GM21786 (cell line): ENCODE results near the gene UNC13A.

ENCODE experiments used
- ATAC-seq: cut with Tn5 transposase; IDR thresholded peaks from one replicate; pipeline ENCODE4 v1.9.1; 2021; ENCODE audit not compliant: unreplicated experiment

UNC13A gene

GRCh38 chr19:17632577-17632976 is 55.6 kb downstream of the UNC13A start:
- no peak for ATAC-seq

GRCh38 chr19:17629760-17630159 is 58.4 kb downstream of the UNC13A start:
- ATAC-seq = no peak

GRCh38 chr19:17627921-17628320 is 60.2 kb downstream of the UNC13A start:
- ATAC-seq = no peak

GRCh38 chr19:17627161-17627560 is 61.0 kb downstream of the UNC13A start:
- ATAC-seq = no peak

GRCh38 chr19:17626456-17627015 is 61.6 kb downstream of the UNC13A start:
- no peak for ATAC-seq

- no peak for ATAC-seq
Measured at GRCh38 chr19:17625980-17626379, 62.2 kb downstream of the UNC13A start.

- no peak for ATAC-seq
Measured at GRCh38 chr19:17625043-17625442, 63.1 kb downstream of the UNC13A start.

- ATAC-seq = no peak
Measured at GRCh38 chr19:17624314-17624991, 63.7 kb downstream of the UNC13A start.

- no peak for ATAC-seq
Measured at GRCh38 chr19:17623224-17623935, 64.8 kb downstream of the UNC13A start.

GRCh38 chr19:17620696-17621095 is 67.5 kb downstream of the UNC13A start:
- no peak for ATAC-seq

- no peak for ATAC-seq
Measured at GRCh38 chr19:17618936-17619335, 69.2 kb downstream of the UNC13A start.

GRCh38 chr19:17618281-17618903 is 69.8 kb downstream of the UNC13A start:
- ATAC-seq = no peak

- ATAC-seq = no peak
Measured at GRCh38 chr19:17617807-17618192, 70.4 kb downstream of the UNC13A start.

GRCh38 chr19:17616961-17617806 is 71.0 kb downstream of the UNC13A start:
- no peak for ATAC-seq

- no peak for ATAC-seq
Measured at GRCh38 chr19:17616686-17616960, 71.5 kb downstream of the UNC13A start.

GRCh38 chr19:17615889-17616685 is 72.1 kb downstream of the UNC13A start:
- ATAC-seq = no peak

GRCh38 chr19:17614476-17614875 is 73.7 kb downstream of the UNC13A start:
- ATAC-seq = no peak

GRCh38 chr19:17611462-17612244 is 76.5 kb downstream of the UNC13A start:
- no peak for ATAC-seq

GRCh38 chr19:17610384-17610783 is 77.8 kb downstream of the UNC13A start:
- ATAC-seq = no peak

- ATAC-seq = no peak
Measured at GRCh38 chr19:17607936-17608335, 80.2 kb downstream of the UNC13A start.
